K562 (cell line): ENCODE data around the gene POP5. TPM values are rescaled to one million over a fixed set of nuclear protein-coding genes. Genes with fewer than 3 reads are reported as not detected.
A peak's percentile ranks its signal among the peaks of the same experiment; 100 is the strongest.

ENCODE experiments used
- DIDO1 ChIP-seq: fragments of 450-650 bp; IDR thresholded peaks from 2 replicates; pipeline ENCODE4 v1.6.1; 2016; ENCODE audit warnings: low read depth, missing biosample characterization, missing genetic modification characterization
- E2F1 ChIP-seq: sonication (generic); formaldehyde crosslinking; IDR thresholded peaks from 2 replicates; pipeline ENCODE4 v1.8.1; 2023; ENCODE audit warnings: mild to moderate bottlenecking, missing genetic modification reagents, moderate library complexity
- ELF1 ChIP-seq: fragments of 200-800 bp; sonication (Bioruptor generic); IDR thresholded peaks from 2 replicates; pipeline ENCODE4 v1.6.1; 2016; ENCODE audit warnings: missing genetic modification characterization, missing compliant biosample characterization
- ERF ChIP-seq: fragments of 450-650 bp; formaldehyde crosslinking; IDR thresholded peaks from 2 replicates; pipeline ENCODE4 v1.4.0; 2020; ENCODE audit warnings: mild to moderate bottlenecking, mixed read lengths
- ESRRA ChIP-seq: fragments of 450-650 bp; IDR thresholded peaks from 2 replicates; pipeline ENCODE4 v1.6.1; 2014; ENCODE audit warnings: low read depth, mild to moderate bottlenecking, moderate library complexity, borderline replicate concordance
- ETS1 ChIP-seq: conservative IDR thresholded peaks from 2 replicates; pipeline ENCODE4 v1.6.1; 2011; ENCODE audit warnings: low read depth, mild to moderate bottlenecking, low read length; ENCODE audit not compliant: control insufficient read depth
- EWSR1 ChIP-seq: fragments of 450-650 bp; IDR thresholded peaks from 2 replicates; pipeline ENCODE4 v1.6.1; 2018; ENCODE audit warnings: borderline replicate concordance, mild to moderate bottlenecking, low read depth, moderate library complexity; ENCODE audit not compliant: partially characterized antibody
- HES1 ChIP-seq: fragments of 450-650 bp; IDR thresholded peaks from 2 replicates; pipeline ENCODE4 v1.6.1; 2016; ENCODE audit warnings: low read depth, mild to moderate bottlenecking, moderate library complexity
- LCOR ChIP-seq: sonication (generic); formaldehyde crosslinking; IDR thresholded peaks from 2 replicates; pipeline ENCODE4 v1.8.0; 2022; ENCODE audit warnings: mild to moderate bottlenecking, missing genetic modification reagents
- MCM3 ChIP-seq: fragments of 450-650 bp; IDR thresholded peaks from 2 replicates; pipeline ENCODE4 v1.6.1; 2016
- NCOA2 ChIP-seq, 2 experiments: fragments of 450-650 bp; IDR thresholded peaks; 2 replicates each; pipeline ENCODE4 v1.6.1; 2018; ENCODE audit warnings: mild to moderate bottlenecking in 2 of 2, moderate library complexity in 1 of 2; ENCODE audit not compliant: partially characterized antibody in 2 of 2
- SP1 ChIP-seq: sonication (generic); formaldehyde crosslinking; IDR thresholded peaks from 2 replicates; pipeline ENCODE4 v1.8.1; 2022; ENCODE audit warnings: mild to moderate bottlenecking, missing genetic modification reagents
- ZBTB9 ChIP-seq: fragments of 450-650 bp; formaldehyde crosslinking; IDR thresholded peaks from 2 replicates; pipeline ENCODE4 v1.4.0; 2020; ENCODE audit warnings: mild to moderate bottlenecking, moderate library complexity
- ZC3H4 ChIP-seq: sonication (generic); formaldehyde crosslinking; IDR thresholded peaks from 2 replicates; pipeline ENCODE4 v1.9.0; 2021; ENCODE audit warnings: missing genetic modification reagents, borderline replicate concordance
- ZFX ChIP-seq: sonication (generic); formaldehyde crosslinking; IDR thresholded peaks from 2 replicates; pipeline ENCODE4 v1.8.0; 2022; ENCODE audit warnings: mild to moderate bottlenecking, missing genetic modification reagents, moderate library complexity
- ZNF23 ChIP-seq: fragments of 250-450 bp; sonication (Bioruptor Pico); IDR thresholded peaks from 2 replicates; pipeline ENCODE4 v1.4.0; 2020; ENCODE audit warnings: mild to moderate bottlenecking
- ZNF512 ChIP-seq: IDR thresholded peaks from 2 replicates; pipeline ENCODE4 v1.6.1; 2016; ENCODE audit warnings: missing genetic modification characterization, missing compliant biosample characterization
- ZNF584 ChIP-seq: fragments of 200-800 bp; sonication (Bioruptor generic); IDR thresholded peaks from 2 replicates; pipeline ENCODE4 v1.6.1; 2016; ENCODE audit warnings: low read depth, mild to moderate bottlenecking, missing genetic modification characterization, missing compliant biosample characterization
- ZNF76 ChIP-seq: fragments of 250-450 bp; sonication (Bioruptor Pico); IDR thresholded peaks from 2 replicates; pipeline ENCODE4 v1.4.0; 2020; ENCODE audit warnings: mild to moderate bottlenecking, moderate library complexity, borderline replicate concordance
- ZNF766 ChIP-seq: fragments of 200-800 bp; sonication (Bioruptor generic); conservative IDR thresholded peaks from 2 replicates; pipeline ENCODE4 v1.6.1; 2016; ENCODE audit warnings: missing genetic modification characterization, missing compliant biosample characterization
- ZSCAN32 ChIP-seq: fragments of 450-650 bp; formaldehyde crosslinking; IDR thresholded peaks from 2 replicates; pipeline ENCODE4 v1.4.0; 2020; ENCODE audit warnings: mild to moderate bottlenecking, moderate library complexity
- polyA plus RNA-seq, 8 experiments: library from polyadenylated mRNA; depleted of rRNA in 4 of 8; stranded (reverse) in 5 of 8; unstranded in 3 of 8; fragments of >200 nt; fragmentation: Nextera tagmentation in 2 of 8; fragmentation: Illumina TruSeq in 1 of 8; extraction: Ambion mirVana in 2 of 8; extraction: Trizol in 1 of 8; gene quantifications; 2 replicates each; pipeline versions ENCODE4 v1.2.1 to v1.2.3, GENCODE V29; 2011 to 2014; ENCODE audit warnings: inconsistent platforms in 1 of 8, missing spikeins in 1 of 8
- total RNA-seq, 7 experiments: library from RNA; depleted of rRNA in 6 of 7; stranded (reverse); fragments of >200 nt in 6 of 7; fragmentation: Illumina TruSeq in 2 of 7; extraction: Trizol in 2 of 7; gene quantifications; 2 replicates each; pipeline versions ENCODE4 v1.2.1 to v1.2.3, GENCODE V29; 2011 to 2021; ENCODE audit warnings: low replicate concordance in 1 of 7

The POP5 gene
- total and polyA plus RNA-seq, 9 of the 15 experiments (the other 6 are each of a cell fraction or from before 2014, with no cell fraction given): 57.5 to 253 (median 73.8) TPM

- TF ChIP-seq ZNF512 (tag) (no peak), ZNF76 (CRISPR knock-in tag) (no peak), ZBTB9 (CRISPR knock-in tag) (0 out of 2 replicates have a peak, but pooled peaks have one; percentile 59), DIDO1 (tag) (peak; percentile 77), SP1 (CRISPR knock-in tag) (peak; percentile 82; the same call in 1 of the 2 replicates), ZSCAN32 (CRISPR knock-in tag) (0 out of 2 replicates have a peak, but pooled peaks have one; percentile 66), ESRRA (peak; percentile 72), MCM3 (no peak), ZNF766 (CRISPR knock-in tag) (peak; percentile 48; the same call in 1 of the 2 replicates), ZC3H4 (no peak), NCOA2 (IDR thresholded peaks at IDR 0.05; ENCODE audit: partially characterized antibody in 2 of 2) (no peak), ZFX (CRISPR knock-in tag) (peak; percentile 77), HES1 (no peak), ERF (CRISPR knock-in tag) (no peak), ZNF584 (no peak), EWSR1 (no peak), ETS1 (no peak), ELF1 (tag) (no peak; the same call in 1 of the 2 replicates), E2F1 (CRISPR knock-in tag) (peak; percentile 75; the same call in 1 of the 2 replicates), ZNF23 (CRISPR knock-in tag) (no peak), LCOR (CRISPR knock-in tag) (peak; percentile 85)
Observed at GRCh38 chr12:120528861-120529525, 52.2 kb downstream of the POP5 start, which contains the start of gene COQ5 (continued).
